H9 (cell line): Measurements from ENCODE around the gene RANBP6. TPM values are rescaled to one million over a fixed set of nuclear protein-coding genes. Genes with fewer than 3 reads are reported as not detected.

Source experiments
- DNase-seq: peaks from one replicate; pipeline ENCODE4 v3.0.0-alpha.2; 2017
- H2AFZ ChIP-seq: one replicate; pipeline ENCODE4 v1.6.1; 2013; ENCODE audit warnings: mild to moderate bottlenecking, low read length, control low read depth, moderate library complexity
- H2AK5ac ChIP-seq: 2 replicates; pipeline ENCODE4 v1.6.1; 2013; ENCODE audit warnings: low read length, control low read depth, mixed read lengths; ENCODE audit not compliant: insufficient read length
- H2BK120ac ChIP-seq: one replicate; pipeline ENCODE4 v1.6.1; 2013; ENCODE audit warnings: low read depth, mild to moderate bottlenecking, low read length, control low read depth, inconsistent platforms; ENCODE audit not compliant: poor library complexity, severe bottlenecking
- H2BK12ac ChIP-seq: 2 replicates; pipeline ENCODE4 v1.6.1; 2013; ENCODE audit warnings: low read length, control low read depth, mixed read lengths, low read depth; ENCODE audit not compliant: insufficient read length
- H2BK15ac ChIP-seq: 2 replicates; pipeline ENCODE4 v1.6.1; 2013; ENCODE audit warnings: low read depth, low read length, control low read depth
- H2BK20ac ChIP-seq: one replicate; pipeline ENCODE4 v1.6.1; 2013; ENCODE audit warnings: low read depth, mild to moderate bottlenecking, low read length, control low read depth, inconsistent platforms; ENCODE audit not compliant: poor library complexity, severe bottlenecking
- H2BK5ac ChIP-seq: 2 replicates; pipeline ENCODE4 v1.6.1; 2013; ENCODE audit warnings: low read length, control low read depth, mixed read lengths; ENCODE audit not compliant: insufficient read length
- H3K14ac ChIP-seq: 2 replicates; pipeline ENCODE4 v1.6.1; 2013; ENCODE audit warnings: low read length, control low read depth; ENCODE audit not compliant: insufficient read depth
- H3K18ac ChIP-seq: 2 replicates; pipeline ENCODE4 v1.6.1; 2013; ENCODE audit warnings: low read depth, mild to moderate bottlenecking, mixed read lengths, low read length, control low read depth; ENCODE audit not compliant: insufficient read length
- H3K23ac ChIP-seq: 2 replicates; pipeline ENCODE4 v1.6.1; 2013; ENCODE audit warnings: low read length, control low read depth, mixed read lengths, low read depth; ENCODE audit not compliant: insufficient read length
- H3K23me2 ChIP-seq: 2 replicates; pipeline ENCODE4 v1.6.1; 2013; ENCODE audit warnings: low read depth, mild to moderate bottlenecking, mixed read lengths, low read length, control low read depth; ENCODE audit not compliant: insufficient read length, poor library complexity, severe bottlenecking
- H3K27ac ChIP-seq: 2 replicates; pipeline ENCODE4 v1.5.1; 2013; ENCODE audit warnings: low read length, control low read depth, mixed read lengths, low read depth; ENCODE audit not compliant: insufficient read length
- H3K27me3 ChIP-seq: 2 replicates; pipeline ENCODE4 v1.6.1; 2013; ENCODE audit warnings: low read length, control low read depth, inconsistent platforms; ENCODE audit not compliant: insufficient read depth
- H3K4ac ChIP-seq: 2 replicates; pipeline ENCODE4 v1.6.1; 2013; ENCODE audit warnings: low read depth, mild to moderate bottlenecking, control low read depth, inconsistent platforms, low read length, moderate library complexity
- H3K4me1 ChIP-seq: 2 replicates; pipeline ENCODE4 v1.6.1; 2013; ENCODE audit warnings: low read length, control low read depth, inconsistent platforms; ENCODE audit not compliant: insufficient read depth
- H3K4me2 ChIP-seq: 2 replicates; pipeline ENCODE4 v1.6.1; 2013; ENCODE audit warnings: low read length, control low read depth, mixed read lengths; ENCODE audit not compliant: insufficient read length, insufficient read depth
- H3K56ac ChIP-seq: 2 replicates; pipeline ENCODE4 v1.6.1; 2013; ENCODE audit warnings: low read depth, mild to moderate bottlenecking, mixed read lengths, low read length, control low read depth; ENCODE audit not compliant: insufficient read length
- H3K79me1 ChIP-seq: 2 replicates; pipeline ENCODE4 v1.6.1; 2013; ENCODE audit warnings: low read depth, mild to moderate bottlenecking, moderate library complexity, low read length, control low read depth, inconsistent platforms; ENCODE audit not compliant: insufficient read depth, poor library complexity, severe bottlenecking
- H3K79me2 ChIP-seq: 2 replicates; pipeline ENCODE4 v1.6.1; 2013; ENCODE audit warnings: low read length, control low read depth, inconsistent platforms; ENCODE audit not compliant: insufficient read depth
- H3K9ac ChIP-seq: 2 replicates; pipeline ENCODE4 v1.6.1; 2013; ENCODE audit warnings: low read length, control low read depth, mixed read lengths; ENCODE audit not compliant: insufficient read length; ENCODE audit errors: extremely low read depth
- H3K9me3 ChIP-seq: one replicate; pipeline ENCODE4 v1.6.1; 2013; ENCODE audit warnings: low read depth, low read length, inconsistent platforms; ENCODE audit not compliant: control insufficient read depth
- H3T11ph ChIP-seq: one replicate; pipeline ENCODE4 v1.6.1; 2013; ENCODE audit warnings: mild to moderate bottlenecking, low read length, control low read depth, inconsistent platforms
- H4K20me1 ChIP-seq: one replicate; pipeline ENCODE4 v1.6.1; 2013; ENCODE audit not compliant: control insufficient read depth, insufficient read length, insufficient read depth
- H4K5ac ChIP-seq: 2 replicates; pipeline ENCODE4 v1.6.1; 2013; ENCODE audit warnings: low read depth, mild to moderate bottlenecking, mixed read lengths, low read length, control low read depth; ENCODE audit not compliant: insufficient read length
- H4K8ac ChIP-seq: replicated peaks from 2 replicates; pipeline ENCODE4 v1.6.1; 2013; ENCODE audit warnings: low read length, control low read depth, mixed read lengths, low read depth; ENCODE audit not compliant: insufficient read length
- H4K91ac ChIP-seq: 2 replicates; pipeline ENCODE4 v1.6.1; 2013; ENCODE audit warnings: low read depth, mild to moderate bottlenecking, moderate library complexity, mixed read lengths, low read length, control low read depth; ENCODE audit not compliant: insufficient read length
- H3K27ac Mint-ChIP-seq, 3 experiments: 2 replicates in 2 of 3; 3 replicates in 1 of 3; pipeline ENCODE4 v1.8.0; 2020 to 2021; ENCODE audit warnings: mixed read lengths in 3 of 3, mild to moderate bottlenecking in 1 of 3, moderate library complexity in 1 of 3
- H3K27me3 Mint-ChIP-seq: 2 replicates; pipeline ENCODE4 v1.8.0; 2021; ENCODE audit warnings: low read depth, mild to moderate bottlenecking, moderate library complexity, mixed read lengths
- H3K36me3 Mint-ChIP-seq, 3 experiments: 2 replicates in 2 of 3; 3 replicates in 1 of 3; pipeline ENCODE4 v1.8.0; 2020 to 2021; ENCODE audit warnings: low read depth in 3 of 3, mixed read lengths in 3 of 3; ENCODE audit not compliant: insufficient read depth in 1 of 3
- H3K4me1 Mint-ChIP-seq, 2 experiments: 2 replicates each; pipeline ENCODE4 v1.8.0; 2020; ENCODE audit warnings: mixed read lengths in 2 of 2
- H3K4me3 Mint-ChIP-seq, 2 experiments: 2 replicates in 1 of 2; 3 replicates in 1 of 2; pipeline ENCODE4 v1.8.0; 2020 to 2021; ENCODE audit warnings: mild to moderate bottlenecking in 2 of 2, mixed read lengths in 2 of 2, moderate library complexity in 1 of 2
- H3K9me3 Mint-ChIP-seq, 2 experiments: 2 replicates in 1 of 2; 3 replicates in 1 of 2; pipeline ENCODE4 v1.8.0; 2020; ENCODE audit warnings: mild to moderate bottlenecking in 2 of 2, mixed read lengths in 2 of 2, moderate library complexity in 1 of 2
- CTCF ChIP-seq: fragments of 200-600 bp; sonication (generic); conservative IDR thresholded peaks from 3 replicates; pipeline ENCODE4 v1.8.0; 2021; ENCODE audit warnings: antibody characterized with exemption, mild to moderate bottlenecking
- WGBS: extraction: QIAGEN DNeasy Blood & Tissue Kit; methylation state at CpG from one replicate; pipeline ENCODE4 v1.1.7; 2013; ENCODE audit warnings: missing lambda C conversion rate, low lambda C conversion rate, mixed read lengths; ENCODE audit not compliant: insufficient read length; ENCODE audit errors: extremely low coverage; 5-methylcytosine and 5-hydroxymethylcytosine counted together
- total RNA-seq: library from RNA; stranded (reverse); gene quantifications from 2 replicates; pipeline ENCODE4 v1.2.1, GENCODE V29; 2021

RANBP6 gene
- total RNA-seq, 1 experiment from 2014 or later: 19.1 TPM

DNA sequence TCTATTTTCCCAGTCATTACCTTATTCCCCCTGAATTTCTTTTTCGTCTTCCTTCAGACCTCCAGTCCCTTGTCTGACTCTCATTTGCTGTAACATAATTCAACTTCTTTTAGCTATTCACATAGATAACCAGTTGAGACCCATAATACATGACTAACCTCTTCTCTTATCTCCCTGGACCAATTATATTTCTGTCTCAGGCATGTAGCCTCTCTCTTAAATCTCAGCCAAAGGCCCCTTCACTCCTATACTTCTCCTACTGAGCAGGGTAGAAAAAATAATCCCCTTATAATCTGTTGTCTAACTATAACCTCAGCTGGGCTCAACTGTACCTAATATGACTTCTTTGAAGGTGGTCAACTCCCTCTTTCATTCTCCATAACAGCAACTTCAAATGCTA is 20.9 kb downstream of the RANBP6 start:
- Mint-ChIP-seq H3K36me3 (no peaks in the 10 kb centered on the region), H3K4me1 (peaks cover 4 to 16% of the 10 kb centered on the region in 2 experiments), H3K27ac (no peak overlapping the region; a peak in 1 of 7 replicates), H3K4me3 (no peak overlapping the region), H3K9me3 (no peaks in the 10 kb centered on the region), H3K27me3 (no peaks in the 10 kb centered on the region)
- no peaks in the 10 kb centered on the region for H3K9me3 ChIP-seq
- no peak overlapping the region for H2AFZ ChIP-seq
- no peak overlapping the region for H2BK12ac ChIP-seq
- H3K14ac ChIP-seq: no peak overlapping the region
- no peak overlapping the region for H2BK5ac ChIP-seq
- H3K79me2 ChIP-seq: no peaks in the 10 kb centered on the region; the same call in 1 of the 2 replicates
- no peak overlapping the region for H4K5ac ChIP-seq
- no peak overlapping the region for H3K56ac ChIP-seq
- H2BK20ac ChIP-seq: no peak overlapping the region
- no peak overlapping the region for H4K91ac ChIP-seq
- H3K4ac ChIP-seq: no peak overlapping the region
- H3K27me3 ChIP-seq: no peaks in the 10 kb centered on the region
- no peak overlapping the region for H2BK120ac ChIP-seq
- H4K20me1 ChIP-seq: no peaks in the 10 kb centered on the region
- H2AK5ac ChIP-seq: no peak overlapping the region
- no peak overlapping the region for H3K27ac ChIP-seq
- no peak for TF ChIP-seq CTCF
- no peaks in the 10 kb centered on the region for H3K4me1 ChIP-seq
- H3K23me2 ChIP-seq: no peaks in the 10 kb centered on the region
- H3K23ac ChIP-seq: no peak overlapping the region
- WGBS: no CpG with 5 or more reads among the region's 1 CpG
- H4K8ac ChIP-seq: no peak overlapping the region
- no peak overlapping the region for H3K18ac ChIP-seq
- H3K79me1 ChIP-seq: no peaks in the 10 kb centered on the region
- no peak overlapping the region for H2BK15ac ChIP-seq
- DNase-seq: no peak
- no peak overlapping the region for H3K4me2 ChIP-seq
- H3K9ac ChIP-seq: no peak overlapping the region
- no peak overlapping the region for H3T11ph ChIP-seq
